WTC11 (cell line): ENCODE data around the gene CFDP1.

Experiments used
- NFE2L1 ChIP-seq: sonication (generic); formaldehyde crosslinking; IDR thresholded peaks from 2 replicates; pipeline ENCODE4 v1.8.1; 2023; ENCODE audit warnings: missing genetic modification reagents
- NR1H2 ChIP-seq: sonication (generic); formaldehyde crosslinking; IDR thresholded peaks from 2 replicates; pipeline ENCODE4 v1.9.0; 2021; ENCODE audit warnings: mild to moderate bottlenecking, moderate library complexity, missing genetic modification reagents
- NR3C1 ChIP-seq: sonication (generic); formaldehyde crosslinking; conservative IDR thresholded peaks from 2 replicates; pipeline ENCODE4 v1.8.1; 2023; ENCODE audit warnings: low read depth, mild to moderate bottlenecking, missing genetic modification reagents
- TF ChIP-seq, protein P1 (sequence below): fragments of 250-450 bp; sonication (Bioruptor Pico); IDR thresholded peaks from 2 replicates; pipeline ENCODE4 v1.9.0; 2021; ENCODE audit warnings: moderate library complexity, mild to moderate bottlenecking, inconsistent platforms, borderline replicate concordance
- TF ChIP-seq, protein P2 (sequence below): fragments of 200-600 bp; IDR thresholded peaks from 2 replicates; pipeline ENCODE4 v1.8.0; 2022; ENCODE audit warnings: antibody characterized with exemption

DNA sequence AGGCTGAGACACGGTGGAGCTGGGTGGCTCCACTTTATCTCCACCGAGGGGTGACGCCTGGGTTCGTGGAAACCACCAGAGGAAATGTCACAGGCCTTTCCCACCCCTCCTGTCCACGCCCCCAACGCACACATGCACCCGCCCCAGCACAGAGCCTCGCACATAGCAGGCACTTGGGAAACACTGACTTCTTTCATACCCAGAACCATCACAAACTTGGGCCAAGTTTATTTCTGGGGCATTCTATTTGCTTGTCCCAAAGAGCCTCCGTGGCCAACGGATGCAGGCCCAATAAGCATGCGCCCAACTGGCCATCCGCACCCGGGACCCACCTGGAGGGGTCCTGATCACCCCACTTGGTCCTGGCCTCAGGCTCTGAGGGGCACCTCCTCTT, 185.2 kb downstream of the CFDP1 start:
- no peak for TF ChIP-seq NR3C1
- TF ChIP-seq, protein P1, sequence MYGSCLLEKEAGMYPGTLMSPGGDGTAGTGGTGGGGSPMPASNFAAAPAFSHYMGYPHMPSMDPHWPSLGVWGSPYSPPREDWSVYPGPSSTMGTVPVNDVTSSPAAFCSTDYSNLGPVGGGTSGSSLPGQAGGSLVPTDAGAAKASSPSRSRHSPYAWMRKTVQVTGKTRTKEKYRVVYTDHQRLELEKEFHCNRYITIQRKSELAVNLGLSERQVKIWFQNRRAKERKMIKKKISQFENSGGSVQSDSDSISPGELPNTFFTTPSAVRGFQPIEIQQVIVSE (CRISPR knock-in tag): no peak
- TF ChIP-seq, protein P2, sequence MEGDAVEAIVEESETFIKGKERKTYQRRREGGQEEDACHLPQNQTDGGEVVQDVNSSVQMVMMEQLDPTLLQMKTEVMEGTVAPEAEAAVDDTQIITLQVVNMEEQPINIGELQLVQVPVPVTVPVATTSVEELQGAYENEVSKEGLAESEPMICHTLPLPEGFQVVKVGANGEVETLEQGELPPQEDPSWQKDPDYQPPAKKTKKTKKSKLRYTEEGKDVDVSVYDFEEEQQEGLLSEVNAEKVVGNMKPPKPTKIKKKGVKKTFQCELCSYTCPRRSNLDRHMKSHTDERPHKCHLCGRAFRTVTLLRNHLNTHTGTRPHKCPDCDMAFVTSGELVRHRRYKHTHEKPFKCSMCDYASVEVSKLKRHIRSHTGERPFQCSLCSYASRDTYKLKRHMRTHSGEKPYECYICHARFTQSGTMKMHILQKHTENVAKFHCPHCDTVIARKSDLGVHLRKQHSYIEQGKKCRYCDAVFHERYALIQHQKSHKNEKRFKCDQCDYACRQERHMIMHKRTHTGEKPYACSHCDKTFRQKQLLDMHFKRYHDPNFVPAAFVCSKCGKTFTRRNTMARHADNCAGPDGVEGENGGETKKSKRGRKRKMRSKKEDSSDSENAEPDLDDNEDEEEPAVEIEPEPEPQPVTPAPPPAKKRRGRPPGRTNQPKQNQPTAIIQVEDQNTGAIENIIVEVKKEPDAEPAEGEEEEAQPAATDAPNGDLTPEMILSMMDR: no peak
- no peak for TF ChIP-seq NR1H2
- TF ChIP-seq NFE2L1: no peak
